Smooth muscle cell (in vitro differentiated cells): ENCODE results near the gene FSTL5. TPM values are rescaled to one million over a fixed set of nuclear protein-coding genes. Genes with fewer than 3 reads are reported as not detected.

Experiments
- DNase-seq: peaks from one replicate; lab custom pipeline; 2025; ENCODE audit not compliant: unreplicated experiment; lab: John Stamatoyannopoulos, UW
- H2AFZ ChIP-seq: fragments of 200-600 bp; sonication (generic); 2 replicates; pipeline ENCODE4 v1.6.0; 2016; ENCODE audit warnings: antibody characterized with exemption, low read depth, mild to moderate bottlenecking
- H3F3A ChIP-seq: fragments of 200-600 bp; sonication (generic); 2 replicates; pipeline ENCODE4 v1.6.0; 2017; ENCODE audit warnings: antibody characterized with exemption, low read depth
- H3K27ac ChIP-seq: fragments of 200-600 bp; sonication (generic); 2 replicates; pipeline ENCODE4 v1.5.1; 2016; ENCODE audit warnings: low read depth, mild to moderate bottlenecking
- H3K27me3 ChIP-seq: fragments of 200-600 bp; sonication (generic); 2 replicates; pipeline ENCODE4 v1.6.1; 2016; ENCODE audit warnings: low read depth, mild to moderate bottlenecking
- H3K36me3 ChIP-seq: fragments of 200-600 bp; sonication (generic); 2 replicates; pipeline ENCODE4 v1.5.1; 2016; ENCODE audit warnings: low read depth
- H3K4me1 ChIP-seq: fragments of 200-600 bp; sonication (generic); 2 replicates; pipeline ENCODE4 v1.5.1; 2016; ENCODE audit warnings: low read depth
- H3K4me2 ChIP-seq: fragments of 200-600 bp; sonication (generic); 2 replicates; pipeline ENCODE4 v1.6.0; 2016; ENCODE audit warnings: mild to moderate bottlenecking
- H3K4me3 ChIP-seq: fragments of 200-600 bp; sonication (generic); 2 replicates; pipeline ENCODE4 v1.5.1; 2016; ENCODE audit warnings: mild to moderate bottlenecking
- H3K79me2 ChIP-seq: fragments of 200-600 bp; sonication (generic); 2 replicates; pipeline ENCODE4 v1.6.0; 2016; ENCODE audit warnings: low read depth, mild to moderate bottlenecking
- H3K9ac ChIP-seq: fragments of 200-600 bp; sonication (generic); 2 replicates; pipeline ENCODE4 v1.6.0; 2016; ENCODE audit warnings: low read depth
- H3K9me3 ChIP-seq: fragments of 200-600 bp; sonication (generic); replicated peaks from 2 replicates; pipeline ENCODE4 v1.5.1; 2016; ENCODE audit warnings: low read depth
- H4K20me1 ChIP-seq: fragments of 200-600 bp; sonication (generic); 2 replicates; pipeline ENCODE4 v1.6.0; 2016; ENCODE audit warnings: low read depth
- WGBS: methylation state at CpG from one replicate; pipeline ENCODE4 v1.1.7; 2016; ENCODE audit warnings: low lambda C conversion rate; 5-methylcytosine and 5-hydroxymethylcytosine counted together
- polyA plus RNA-seq: library from polyadenylated mRNA; unstranded; fragments of >200 nt; fragmentation: Nextera tagmentation; extraction: Ambion mirVana; gene quantifications from 2 replicates; pipeline ENCODE4 v1.2.1, GENCODE V29; 2016
- total RNA-seq: library from RNA; depleted of rRNA; stranded (reverse); fragments of >200 nt; gene quantifications from 2 replicates; pipeline ENCODE4 v1.2.3, GENCODE V29; 2014
- TF ChIP-seq, protein P1 (sequence below): fragments of 200-600 bp; sonication (generic); IDR thresholded peaks from 2 replicates; pipeline ENCODE4 v1.5.1; 2017; ENCODE audit warnings: borderline replicate concordance, mild to moderate bottlenecking, antibody characterized with exemption; ENCODE audit not compliant: insufficient read depth, poor library complexity, severe bottlenecking

The FSTL5 gene
- total and polyA plus RNA-seq, 2 experiments from 2014 or later = 0.04 TPM; not detected in 1

DNA sequence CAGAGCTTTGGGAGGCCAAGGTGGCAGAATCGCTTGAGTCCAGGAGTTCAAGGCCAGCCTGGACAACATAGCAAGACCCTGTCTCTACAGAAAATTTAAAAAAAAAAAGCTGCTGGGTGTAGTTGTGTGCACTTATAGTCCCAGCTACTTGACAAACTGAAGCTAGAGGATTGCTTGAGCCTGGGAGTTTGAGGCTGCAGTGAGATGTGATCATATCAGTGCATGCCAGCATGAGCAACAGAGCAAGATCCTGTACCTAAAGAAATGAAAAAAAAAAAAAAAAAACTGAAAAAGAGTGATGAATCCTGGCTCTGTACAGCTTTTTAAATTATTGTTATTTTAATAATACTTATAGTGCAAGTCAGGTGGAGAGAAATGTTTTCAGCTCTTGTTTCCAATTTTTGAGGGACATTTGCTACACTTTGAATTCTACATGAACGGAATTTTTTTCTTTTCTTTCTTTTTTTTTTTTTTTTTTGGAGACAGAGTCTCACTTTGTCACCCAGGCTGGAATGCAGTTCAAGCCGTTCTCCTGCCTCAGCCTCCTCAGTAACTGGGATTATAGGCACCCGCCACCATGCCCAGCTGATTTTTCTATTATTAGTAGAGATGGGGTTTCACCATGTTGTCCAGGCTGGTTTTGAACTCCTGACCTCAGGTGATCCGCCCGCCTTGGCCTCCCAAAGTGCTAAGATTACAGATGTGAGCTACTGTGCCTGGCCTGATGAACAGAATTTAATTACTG lies 215.6 kb downstream of the FSTL5 start:
- DNase-seq = no peak
- Histone ChIP-seq H3F3A (no peaks in the 10 kb centered on the region), H3K4me2 (no peak overlapping the region), H3K9ac (no peak overlapping the region), H3K9me3 (no peaks in the 10 kb centered on the region), H3K36me3 (no peaks in the 10 kb centered on the region), H3K27me3 (no peaks in the 10 kb centered on the region), H3K4me1 (no peaks in the 10 kb centered on the region), H2AFZ (no peak overlapping the region), H3K4me3 (no peak overlapping the region), H3K79me2 (no peaks in the 10 kb centered on the region), H3K27ac (no peak overlapping the region), H4K20me1 (no peaks in the 10 kb centered on the region)
- TF ChIP-seq, protein P1, sequence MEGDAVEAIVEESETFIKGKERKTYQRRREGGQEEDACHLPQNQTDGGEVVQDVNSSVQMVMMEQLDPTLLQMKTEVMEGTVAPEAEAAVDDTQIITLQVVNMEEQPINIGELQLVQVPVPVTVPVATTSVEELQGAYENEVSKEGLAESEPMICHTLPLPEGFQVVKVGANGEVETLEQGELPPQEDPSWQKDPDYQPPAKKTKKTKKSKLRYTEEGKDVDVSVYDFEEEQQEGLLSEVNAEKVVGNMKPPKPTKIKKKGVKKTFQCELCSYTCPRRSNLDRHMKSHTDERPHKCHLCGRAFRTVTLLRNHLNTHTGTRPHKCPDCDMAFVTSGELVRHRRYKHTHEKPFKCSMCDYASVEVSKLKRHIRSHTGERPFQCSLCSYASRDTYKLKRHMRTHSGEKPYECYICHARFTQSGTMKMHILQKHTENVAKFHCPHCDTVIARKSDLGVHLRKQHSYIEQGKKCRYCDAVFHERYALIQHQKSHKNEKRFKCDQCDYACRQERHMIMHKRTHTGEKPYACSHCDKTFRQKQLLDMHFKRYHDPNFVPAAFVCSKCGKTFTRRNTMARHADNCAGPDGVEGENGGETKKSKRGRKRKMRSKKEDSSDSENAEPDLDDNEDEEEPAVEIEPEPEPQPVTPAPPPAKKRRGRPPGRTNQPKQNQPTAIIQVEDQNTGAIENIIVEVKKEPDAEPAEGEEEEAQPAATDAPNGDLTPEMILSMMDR = no peak
- 89% methylated on average over 6 of the region's 6 CpGs for WGBS

DNA sequence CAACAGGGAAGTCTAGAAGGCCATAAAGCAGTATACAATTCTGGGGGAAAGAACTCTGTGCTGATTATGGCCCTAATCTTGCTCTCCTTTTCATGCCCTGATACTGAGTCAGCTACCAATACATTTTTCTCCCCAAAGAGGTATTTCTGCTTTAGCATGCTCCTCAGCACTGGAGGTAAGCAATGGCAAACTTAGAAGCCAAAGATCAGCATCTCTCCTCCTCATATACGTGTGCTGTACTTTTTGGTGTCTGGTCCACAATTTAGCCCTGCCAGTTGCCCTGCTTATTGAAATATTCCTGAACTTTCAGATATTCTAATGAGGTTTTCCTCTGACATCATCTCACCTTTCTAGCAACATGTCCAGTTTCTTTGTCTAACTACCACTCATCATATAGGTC lies 226.2 kb downstream of the FSTL5 start:
- Histone ChIP-seq H3K36me3 (no peaks in the 10 kb centered on the region), H4K20me1 (no peaks in the 10 kb centered on the region), H3K9ac (no peak overlapping the region), H3K27me3 (no peaks in the 10 kb centered on the region), H3K4me3 (no peak overlapping the region), H3K79me2 (no peaks in the 10 kb centered on the region), H3K9me3 (no peaks in the 10 kb centered on the region), H3K4me1 (peaks cover 7% of the 10 kb centered on the region), H3K4me2 (peak overlapping the region; percentile 61), H2AFZ (no peak overlapping the region), H3F3A (no peaks in the 10 kb centered on the region), H3K27ac (peak overlapping the region; percentile 73)
- TF ChIP-seq, protein P1 = no peak
- DNase-seq = no peak
- WGBS = 71% methylated on average over 1 of the region's 1 CpG

DNA sequence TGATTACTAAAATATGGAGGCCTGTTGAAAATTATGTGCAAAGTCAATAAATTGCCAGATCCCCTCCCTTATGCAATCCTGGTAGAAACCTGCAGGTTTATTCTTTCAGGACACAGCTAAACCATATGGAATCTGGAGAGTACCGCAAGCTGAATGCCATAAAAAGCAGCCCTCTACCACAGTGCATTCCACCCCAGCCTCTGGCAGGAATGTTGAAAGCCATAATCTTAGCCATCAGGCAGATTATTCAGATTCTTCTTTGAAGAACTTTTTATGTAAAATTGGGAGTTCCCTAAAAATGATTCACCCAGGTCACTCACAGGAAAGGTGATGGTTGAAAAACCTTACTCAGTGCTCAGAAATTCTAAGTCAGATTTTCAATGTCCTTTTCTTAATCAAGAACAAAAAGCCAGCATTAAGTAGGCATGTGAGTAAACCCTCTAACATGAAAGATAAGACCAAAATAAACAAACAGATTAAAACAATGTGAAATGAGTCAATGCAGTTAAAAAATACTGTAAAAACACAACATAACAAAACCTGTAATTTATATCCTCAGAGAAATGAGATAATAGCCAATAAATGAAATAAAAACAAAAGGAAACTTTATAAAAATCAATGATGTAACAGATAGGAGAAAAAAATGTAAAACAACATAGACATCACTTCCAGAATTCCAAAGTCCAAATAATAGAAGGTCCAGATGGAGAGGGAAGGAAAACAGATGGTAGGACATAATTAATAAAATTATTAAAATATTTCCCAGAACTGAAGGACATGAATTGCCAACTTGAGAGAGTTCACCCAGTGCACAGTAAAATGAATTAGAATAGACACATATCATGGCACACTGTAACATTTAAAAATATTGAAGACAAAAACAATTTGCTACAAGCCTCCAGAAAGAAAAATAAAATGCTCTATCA lies 226.9 kb downstream of the FSTL5 start:
- TF ChIP-seq, protein P1 = no peak
- H3K36me3 ChIP-seq = no peaks in the 10 kb centered on the region
- no peak overlapping the region for H2AFZ ChIP-seq
- H3F3A ChIP-seq = no peaks in the 10 kb centered on the region
- H3K4me3 ChIP-seq = no peak overlapping the region
- peaks cover 7% of the 10 kb centered on the region for H3K4me1 ChIP-seq
- H3K27ac ChIP-seq = peak overlapping the region; percentile 73
- peak overlapping the region; percentile 61 for H3K4me2 ChIP-seq
- no peaks in the 10 kb centered on the region for H3K27me3 ChIP-seq
- no peaks in the 10 kb centered on the region for H3K9me3 ChIP-seq
- WGBS = 0% methylated on average over 1 of the region's 1 CpG
- no peak for DNase-seq
- H3K79me2 ChIP-seq = no peaks in the 10 kb centered on the region
- no peak overlapping the region for H3K9ac ChIP-seq
- no peaks in the 10 kb centered on the region for H4K20me1 ChIP-seq
